ENCODE measurements around the gene SH2B3.

DNA sequence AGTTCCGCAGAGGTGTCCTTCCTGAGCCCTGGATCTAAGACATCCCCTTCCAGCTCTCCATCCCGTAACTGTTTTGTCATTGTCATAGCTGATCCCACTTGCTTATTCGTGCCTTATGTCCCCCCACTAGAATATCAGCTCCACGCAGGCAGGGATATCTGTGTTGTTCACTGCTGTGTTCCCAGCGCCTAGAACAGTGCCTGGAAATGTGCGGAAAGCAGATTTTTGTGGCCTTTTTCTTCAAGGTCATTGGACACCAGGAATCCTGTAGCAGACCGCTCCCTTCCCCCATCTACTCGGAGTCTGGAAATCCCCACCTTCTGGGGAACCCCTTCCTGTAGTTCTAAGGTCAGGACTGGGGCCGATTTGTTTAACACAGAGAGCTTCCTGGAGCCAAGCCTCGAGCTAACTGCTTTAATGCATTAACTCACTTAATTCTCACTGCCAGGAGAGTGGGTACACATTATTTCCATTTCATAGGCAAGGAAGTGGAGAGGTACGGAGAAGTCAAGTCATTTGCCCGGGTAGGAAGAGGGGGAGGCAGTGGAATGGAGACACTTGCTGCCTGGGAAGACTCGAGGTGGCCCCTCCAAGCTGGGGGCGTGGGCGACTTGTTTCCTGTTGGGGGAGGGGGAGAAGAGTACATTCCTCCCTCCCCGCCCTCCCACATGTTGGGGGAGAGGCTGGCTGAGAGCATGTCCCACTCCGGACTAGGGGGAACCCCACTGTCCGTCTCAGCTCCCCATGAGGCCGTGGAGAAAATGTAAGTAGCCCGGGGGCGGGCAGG, 1.2 kb upstream of the SH2B3 start:
- TF ChIP-seq, protein P1, sequence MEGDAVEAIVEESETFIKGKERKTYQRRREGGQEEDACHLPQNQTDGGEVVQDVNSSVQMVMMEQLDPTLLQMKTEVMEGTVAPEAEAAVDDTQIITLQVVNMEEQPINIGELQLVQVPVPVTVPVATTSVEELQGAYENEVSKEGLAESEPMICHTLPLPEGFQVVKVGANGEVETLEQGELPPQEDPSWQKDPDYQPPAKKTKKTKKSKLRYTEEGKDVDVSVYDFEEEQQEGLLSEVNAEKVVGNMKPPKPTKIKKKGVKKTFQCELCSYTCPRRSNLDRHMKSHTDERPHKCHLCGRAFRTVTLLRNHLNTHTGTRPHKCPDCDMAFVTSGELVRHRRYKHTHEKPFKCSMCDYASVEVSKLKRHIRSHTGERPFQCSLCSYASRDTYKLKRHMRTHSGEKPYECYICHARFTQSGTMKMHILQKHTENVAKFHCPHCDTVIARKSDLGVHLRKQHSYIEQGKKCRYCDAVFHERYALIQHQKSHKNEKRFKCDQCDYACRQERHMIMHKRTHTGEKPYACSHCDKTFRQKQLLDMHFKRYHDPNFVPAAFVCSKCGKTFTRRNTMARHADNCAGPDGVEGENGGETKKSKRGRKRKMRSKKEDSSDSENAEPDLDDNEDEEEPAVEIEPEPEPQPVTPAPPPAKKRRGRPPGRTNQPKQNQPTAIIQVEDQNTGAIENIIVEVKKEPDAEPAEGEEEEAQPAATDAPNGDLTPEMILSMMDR (IDR thresholded peaks at IDR 0.05; ENCODE audit: insufficient read depth, low read length, poor library complexity, severe bottlenecking) = no peak
- no peak for TF ChIP-seq EZH2phosphoT487 (conservative IDR thresholded peaks at IDR 0.05; ENCODE audit: low read length)

All from SU-DHL-6 (cell line).